ENCODE results near the gene PPFIA3.

The PPFIA3 gene

DNA sequence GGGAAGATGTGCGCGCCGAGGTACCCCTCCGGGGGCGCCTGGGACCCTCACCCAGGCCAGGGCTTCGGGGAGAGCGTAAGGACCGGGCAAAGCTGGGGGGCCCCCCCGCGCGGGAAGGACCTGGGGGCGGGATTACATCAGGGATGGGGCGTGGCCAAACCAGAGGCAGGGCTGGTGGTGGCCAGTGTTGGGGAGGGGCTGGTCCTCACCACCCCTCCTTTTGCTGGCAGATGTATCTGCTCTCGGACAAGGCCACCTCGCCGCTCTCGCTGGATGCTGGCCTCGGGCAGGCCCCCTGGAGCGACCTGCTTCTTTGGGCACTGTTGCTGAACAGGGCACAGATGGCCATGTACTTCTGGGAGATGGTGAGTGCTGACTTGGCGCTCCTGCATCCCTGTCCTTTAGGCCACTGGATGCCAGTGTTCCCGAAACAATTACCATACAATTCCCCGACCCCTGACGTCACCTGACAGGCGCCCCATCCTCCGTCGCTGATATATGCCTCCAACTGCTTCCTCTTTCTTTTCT is 63.6 kb downstream of the PPFIA3 start:
- DNase-seq (ENCODE audit: low read depth in 2 of 2) = no peak

DNA sequence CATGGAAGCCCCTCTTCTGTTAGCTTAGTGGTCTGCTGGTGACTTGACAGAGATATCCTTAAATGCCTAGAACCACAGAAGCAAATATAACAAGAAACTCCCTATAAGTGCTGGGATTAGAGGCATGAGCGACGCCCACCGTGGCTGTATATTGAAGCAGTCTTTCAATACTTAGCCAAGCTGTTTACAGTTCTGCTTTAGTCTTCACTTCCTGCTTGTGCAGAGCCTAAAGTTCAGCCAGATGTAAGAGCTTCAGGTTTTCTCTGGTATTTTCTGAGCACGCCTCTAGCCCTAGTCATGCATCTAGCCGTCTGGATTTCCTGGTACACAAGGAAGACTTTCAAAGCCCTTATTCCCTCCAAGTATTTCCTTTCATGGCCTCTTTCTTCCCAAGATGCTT is 66.8 kb downstream of the PPFIA3 start:
- DNase-seq (ENCODE audit: low read depth in 2 of 2) = no peak

DNA sequence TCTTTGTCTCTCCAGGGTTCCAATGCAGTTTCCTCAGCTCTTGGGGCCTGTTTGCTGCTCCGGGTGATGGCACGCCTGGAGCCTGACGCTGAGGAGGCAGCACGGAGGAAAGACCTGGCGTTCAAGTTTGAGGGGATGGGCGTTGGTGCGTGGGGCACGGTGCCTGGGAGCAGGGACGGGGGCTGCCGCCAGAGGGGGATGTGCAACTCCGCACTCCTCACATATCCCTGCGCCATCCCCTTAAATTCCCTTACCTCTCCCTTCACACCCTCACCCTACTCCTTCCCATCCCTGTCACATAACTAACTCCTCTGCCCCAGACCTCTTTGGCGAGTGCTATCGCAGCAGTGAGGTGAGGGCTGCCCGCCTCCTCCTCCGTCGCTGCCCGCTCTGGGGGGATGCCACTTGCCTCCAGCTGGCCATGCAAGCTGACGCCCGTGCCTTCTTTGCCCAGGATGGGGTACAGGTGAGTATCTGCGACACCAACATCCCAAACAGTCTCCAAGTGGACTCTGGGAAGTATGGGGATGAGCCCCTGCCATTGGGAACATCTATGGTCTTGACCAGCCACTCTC is 69.4 kb downstream of the PPFIA3 start:
- no peak for DNase-seq (ENCODE audit: low read depth in 2 of 2)

DNA sequence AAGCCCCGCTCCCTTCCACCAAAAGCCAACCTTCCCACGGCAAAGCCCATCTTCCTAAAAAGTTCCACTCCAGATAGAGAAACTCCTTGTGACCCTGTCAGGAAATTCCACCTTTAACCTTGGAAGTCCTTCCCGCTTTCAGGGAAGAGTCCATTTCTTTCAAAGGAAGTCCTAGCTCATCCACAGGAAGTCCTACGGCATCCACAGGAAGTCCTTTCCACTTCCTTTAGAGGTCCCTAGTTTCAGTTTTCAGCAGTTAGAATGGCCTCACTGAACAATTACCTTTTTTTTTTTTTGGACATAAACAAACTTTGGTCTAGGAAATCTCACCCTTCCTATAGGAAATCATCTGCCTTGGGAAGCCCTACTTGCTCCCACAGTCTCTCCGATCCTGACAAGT is 69.9 kb downstream of the PPFIA3 start:
- DNase-seq (ENCODE audit: low read depth in 2 of 2) = no peak

DNA sequence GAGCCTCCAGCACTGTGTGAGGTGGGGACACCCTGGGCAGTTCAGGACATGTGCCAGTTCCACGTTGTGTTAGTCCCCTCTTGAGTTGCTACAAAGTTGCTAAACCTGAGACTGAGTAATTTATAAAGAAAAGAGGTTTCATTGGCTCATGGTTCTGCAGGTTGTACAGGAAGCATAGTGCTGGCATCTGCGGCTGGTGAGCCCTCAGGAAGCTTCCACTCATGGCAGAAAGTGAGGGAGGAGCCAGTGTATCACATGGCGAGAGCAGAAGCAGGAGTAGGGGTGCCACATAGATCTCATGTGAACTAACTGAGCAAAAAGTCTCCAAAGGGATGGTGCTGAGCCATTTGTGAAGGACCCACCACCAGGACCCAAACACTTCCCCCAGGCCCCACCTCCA is 71.4 kb downstream of the PPFIA3 start:
- DNase-seq (ENCODE audit: low read depth in 2 of 2) = no peak

DNA sequence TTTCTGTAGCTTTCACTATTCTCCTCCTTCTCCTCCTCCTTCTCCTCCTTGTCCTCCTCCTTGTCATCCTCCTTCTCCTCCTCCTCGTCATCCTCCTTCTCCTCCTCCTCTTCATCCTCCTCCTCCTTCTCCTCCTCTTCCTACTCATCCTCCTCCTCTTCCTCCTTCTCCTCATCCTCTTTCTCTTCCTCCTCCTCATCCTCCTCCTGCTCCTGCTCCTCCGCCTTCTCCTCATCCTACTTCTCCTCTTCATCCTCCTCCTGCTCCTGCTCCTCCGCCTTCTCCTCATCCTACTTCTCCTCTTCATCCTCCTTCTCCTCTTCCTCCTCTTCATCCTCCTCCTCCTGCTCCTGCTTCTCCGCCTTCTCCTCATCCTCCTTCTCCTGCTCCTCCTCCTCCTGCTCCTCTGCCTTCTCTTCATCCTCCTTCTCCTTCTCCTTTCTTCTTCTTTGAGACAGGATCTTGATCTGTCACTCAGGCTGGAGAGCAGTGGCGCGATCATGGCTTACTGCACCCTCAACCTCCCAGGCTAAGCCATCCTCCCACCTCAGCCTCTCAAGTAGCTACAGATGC is 74.6 kb downstream of the PPFIA3 start:
- DNase-seq (ENCODE audit: low read depth in 2 of 2) = no peak

DNA sequence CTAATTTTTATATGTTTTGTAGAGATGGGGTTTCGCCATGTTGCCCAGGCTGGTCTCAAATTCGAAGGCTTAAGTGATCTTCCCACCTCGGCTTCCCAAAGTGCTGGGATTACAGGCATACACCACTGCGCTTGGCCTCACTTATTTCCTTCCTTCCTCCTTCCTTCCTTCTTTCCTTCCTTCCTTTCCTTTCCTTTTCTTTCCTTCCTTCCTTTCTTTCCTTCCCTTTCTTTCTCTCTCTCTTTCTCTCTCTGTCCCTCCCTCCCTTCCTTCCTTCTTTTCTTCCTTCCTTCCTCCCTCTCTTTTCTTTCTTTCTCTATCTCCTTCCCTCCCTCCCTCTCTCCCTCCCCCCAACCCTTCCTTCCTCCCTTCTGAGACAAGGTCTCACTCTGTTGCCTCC is 75.1 kb downstream of the PPFIA3 start:
- no peak for DNase-seq (ENCODE audit: low read depth in 2 of 2)

DNA sequence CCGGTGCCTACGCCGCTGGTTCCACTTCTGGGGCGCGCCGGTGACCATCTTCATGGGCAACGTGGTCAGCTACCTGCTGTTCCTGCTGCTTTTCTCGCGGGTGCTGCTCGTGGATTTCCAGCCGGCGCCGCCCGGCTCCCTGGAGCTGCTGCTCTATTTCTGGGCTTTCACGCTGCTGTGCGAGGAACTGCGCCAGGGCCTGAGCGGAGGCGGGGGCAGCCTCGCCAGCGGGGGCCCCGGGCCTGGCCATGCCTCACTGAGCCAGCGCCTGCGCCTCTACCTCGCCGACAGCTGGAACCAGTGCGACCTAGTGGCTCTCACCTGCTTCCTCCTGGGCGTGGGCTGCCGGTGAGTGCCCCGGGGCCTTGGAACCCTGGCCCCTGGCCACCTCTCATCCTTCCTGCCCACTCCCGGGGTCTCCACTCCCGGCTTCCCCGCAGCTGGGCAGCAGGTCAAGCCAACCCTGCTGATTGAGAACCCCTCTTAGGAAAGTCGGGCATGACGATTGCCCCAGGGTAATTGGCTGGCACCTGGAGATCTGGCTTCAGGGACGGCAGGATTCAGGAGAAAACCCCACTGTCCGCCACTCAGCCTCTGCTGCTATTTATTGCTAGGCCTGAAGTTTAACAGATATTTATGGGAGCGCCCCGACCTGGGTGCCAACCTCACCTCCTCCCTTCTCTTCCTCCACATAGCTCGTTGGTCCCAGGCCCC is 77.3 kb downstream of the PPFIA3 start:
- DNase-seq (ENCODE audit: low read depth in 2 of 2) = no peak

DNA sequence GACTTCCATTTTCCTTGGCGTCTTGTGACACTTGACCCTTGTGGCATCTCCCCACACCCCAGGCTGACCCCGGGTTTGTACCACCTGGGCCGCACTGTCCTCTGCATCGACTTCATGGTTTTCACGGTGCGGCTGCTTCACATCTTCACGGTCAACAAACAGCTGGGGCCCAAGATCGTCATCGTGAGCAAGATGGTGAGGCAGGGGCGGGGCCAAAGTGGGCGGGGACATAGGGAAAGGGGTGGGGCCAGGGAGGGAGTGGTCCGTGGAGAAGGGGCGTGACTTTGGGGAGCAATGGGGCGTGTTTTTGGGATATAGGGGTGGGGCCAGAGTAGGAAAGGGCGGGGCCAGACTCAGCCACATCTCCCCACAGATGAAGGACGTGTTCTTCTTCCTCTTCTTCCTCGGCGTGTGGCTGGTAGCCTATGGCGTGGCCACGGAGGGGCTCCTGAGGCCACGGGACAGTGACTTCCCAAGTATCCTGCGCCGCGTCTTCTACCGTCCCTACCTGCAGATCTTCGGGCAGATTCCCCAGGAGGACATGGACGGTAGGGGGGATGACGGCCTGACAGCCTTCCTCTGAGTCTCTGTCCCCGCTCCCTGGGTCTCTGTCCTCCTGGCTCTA is 81.0 kb downstream of the PPFIA3 start:
- no peak for DNase-seq (ENCODE audit: low read depth in 2 of 2)
